OCI-LY1 (cell line): ENCODE measurements around the gene CC2D1A.

ENCODE experiments used
- H2AFZ ChIP-seq: fragments of 200-600 bp; sonication (generic), shearing (Covaris generic); 2 replicates; pipeline ENCODE4 v1.6.0; 2014; ENCODE audit warnings: antibody characterized with exemption, mild to moderate bottlenecking, low read length
- H3F3A ChIP-seq: fragments of 200-600 bp; sonication (generic), shearing (Covaris generic); 2 replicates; pipeline ENCODE4 v1.6.0; 2014; ENCODE audit warnings: mild to moderate bottlenecking, antibody characterized with exemption, low read length, moderate library complexity; ENCODE audit not compliant: insufficient read depth
- H3K27ac ChIP-seq: fragments of 200-600 bp; sonication (generic); 2 replicates; pipeline ENCODE4 v1.5.1; 2014; ENCODE audit warnings: low read length, mixed run types, mild to moderate bottlenecking, low read depth; ENCODE audit not compliant: poor library complexity, severe bottlenecking
- H3K27me3 ChIP-seq: fragments of 200-600 bp; sonication (generic); 2 replicates; pipeline ENCODE4 v1.6.0; 2014; ENCODE audit warnings: antibody characterized with exemption, mild to moderate bottlenecking, low read length, moderate library complexity; ENCODE audit not compliant: insufficient read depth
- H3K36me3 ChIP-seq: fragments of 200-600 bp; sonication (generic); 2 replicates; pipeline ENCODE4 v1.6.1; 2014; ENCODE audit warnings: mild to moderate bottlenecking, antibody characterized with exemption, low read length, moderate library complexity, mixed read lengths; ENCODE audit not compliant: insufficient read depth
- H3K4me1 ChIP-seq: fragments of 200-600 bp; sonication (generic); 2 replicates; pipeline ENCODE4 v1.5.1; 2014; ENCODE audit warnings: mild to moderate bottlenecking, low read length, moderate library complexity; ENCODE audit not compliant: insufficient read depth, severe bottlenecking
- H3K4me2 ChIP-seq: fragments of 200-600 bp; sonication (generic), shearing (Covaris generic); 2 replicates; pipeline ENCODE4 v1.6.1; 2014; ENCODE audit warnings: low read length
- H3K4me3 ChIP-seq: fragments of 200-600 bp; sonication (generic); 2 replicates; pipeline ENCODE4 v1.5.1; 2014; ENCODE audit warnings: low read length, low read depth, mild to moderate bottlenecking, mixed read lengths; ENCODE audit not compliant: poor library complexity, severe bottlenecking
- H3K79me2 ChIP-seq: fragments of 200-600 bp; shearing (Covaris generic); 2 replicates; pipeline ENCODE4 v1.6.1; 2016; ENCODE audit warnings: mixed run types, low read length, mixed read lengths; ENCODE audit not compliant: insufficient read depth
- H3K9ac ChIP-seq: fragments of 200-600 bp; sonication (generic), shearing (Covaris generic); 2 replicates; pipeline ENCODE4 v1.6.1; 2014; ENCODE audit warnings: mild to moderate bottlenecking, low read length, mixed read lengths
- H3K9me2 ChIP-seq: fragments of 200-600 bp; sonication (generic), shearing (Covaris generic); 2 replicates; pipeline ENCODE4 v1.6.1; 2014; ENCODE audit warnings: low read depth, mild to moderate bottlenecking, low read length, mixed read lengths
- H3K9me3 ChIP-seq: fragments of 200-600 bp; shearing (Covaris generic); 2 replicates; pipeline ENCODE4 v1.6.1; 2014; ENCODE audit warnings: low read length, mixed read lengths
- H4K20me1 ChIP-seq: fragments of 200-600 bp; sonication (generic), shearing (Covaris generic); 2 replicates; pipeline ENCODE4 v1.6.0; 2016; ENCODE audit warnings: mild to moderate bottlenecking, low read length; ENCODE audit not compliant: insufficient read depth
- EZH2 ChIP-seq: fragments of 200-600 bp; sonication (generic), shearing (Covaris generic); IDR thresholded peaks from 2 replicates; pipeline ENCODE4 v1.8.0; 2017; ENCODE audit warnings: borderline replicate concordance, mixed run types, mild to moderate bottlenecking, antibody characterized with exemption, low read length, moderate library complexity, mixed read lengths
- TF ChIP-seq, protein P1 (sequence below): fragments of 200-600 bp; sonication (generic), shearing (Covaris generic); IDR thresholded peaks from 2 replicates; pipeline ENCODE4 v1.5.1; 2017; ENCODE audit warnings: mild to moderate bottlenecking, antibody characterized with exemption, low read length, moderate library complexity, mixed read lengths

The CC2D1A gene

DNA sequence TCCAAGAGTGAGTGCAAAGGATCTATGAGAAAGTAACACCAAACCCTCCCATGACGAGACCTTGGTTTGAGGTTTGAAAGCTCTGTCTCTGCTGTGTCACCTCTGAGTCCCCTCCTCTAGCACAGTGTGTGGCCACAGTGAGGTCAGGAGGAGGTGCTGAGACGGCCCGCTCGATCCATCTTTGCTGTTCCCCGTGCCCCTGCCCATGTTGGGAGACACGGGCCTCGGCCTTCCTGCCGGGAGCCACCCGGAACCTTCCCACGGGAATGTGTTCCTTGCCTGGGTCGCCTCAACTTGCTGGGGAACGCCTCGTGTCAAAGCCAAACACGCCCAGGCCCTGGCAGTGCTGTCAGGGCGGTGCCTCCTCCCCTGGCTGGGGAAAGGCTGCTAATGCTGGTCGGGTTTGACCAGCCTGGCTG lies 19.0 kb upstream of the CC2D1A start:
- Histone ChIP-seq H3K9me2 (no peaks in the 10 kb centered on the region), H3K9ac (no peak overlapping the region), H3K9me3 (no peaks in the 10 kb centered on the region), H3K79me2 (no peaks in the 10 kb centered on the region), H4K20me1 (no peaks in the 10 kb centered on the region), H3K4me2 (no peak overlapping the region), H3F3A (no peaks in the 10 kb centered on the region), H3K4me3 (no peak overlapping the region), H3K4me1 (no peaks in the 10 kb centered on the region), H3K36me3 (no peaks in the 10 kb centered on the region), H2AFZ (no peak overlapping the region), H3K27me3 (peaks cover 12% of the 10 kb centered on the region; the same call in 1 of the 2 replicates), H3K27ac (no peak overlapping the region)
- no peak for TF ChIP-seq EZH2
- TF ChIP-seq, protein P1, sequence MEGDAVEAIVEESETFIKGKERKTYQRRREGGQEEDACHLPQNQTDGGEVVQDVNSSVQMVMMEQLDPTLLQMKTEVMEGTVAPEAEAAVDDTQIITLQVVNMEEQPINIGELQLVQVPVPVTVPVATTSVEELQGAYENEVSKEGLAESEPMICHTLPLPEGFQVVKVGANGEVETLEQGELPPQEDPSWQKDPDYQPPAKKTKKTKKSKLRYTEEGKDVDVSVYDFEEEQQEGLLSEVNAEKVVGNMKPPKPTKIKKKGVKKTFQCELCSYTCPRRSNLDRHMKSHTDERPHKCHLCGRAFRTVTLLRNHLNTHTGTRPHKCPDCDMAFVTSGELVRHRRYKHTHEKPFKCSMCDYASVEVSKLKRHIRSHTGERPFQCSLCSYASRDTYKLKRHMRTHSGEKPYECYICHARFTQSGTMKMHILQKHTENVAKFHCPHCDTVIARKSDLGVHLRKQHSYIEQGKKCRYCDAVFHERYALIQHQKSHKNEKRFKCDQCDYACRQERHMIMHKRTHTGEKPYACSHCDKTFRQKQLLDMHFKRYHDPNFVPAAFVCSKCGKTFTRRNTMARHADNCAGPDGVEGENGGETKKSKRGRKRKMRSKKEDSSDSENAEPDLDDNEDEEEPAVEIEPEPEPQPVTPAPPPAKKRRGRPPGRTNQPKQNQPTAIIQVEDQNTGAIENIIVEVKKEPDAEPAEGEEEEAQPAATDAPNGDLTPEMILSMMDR, result no peak

DNA sequence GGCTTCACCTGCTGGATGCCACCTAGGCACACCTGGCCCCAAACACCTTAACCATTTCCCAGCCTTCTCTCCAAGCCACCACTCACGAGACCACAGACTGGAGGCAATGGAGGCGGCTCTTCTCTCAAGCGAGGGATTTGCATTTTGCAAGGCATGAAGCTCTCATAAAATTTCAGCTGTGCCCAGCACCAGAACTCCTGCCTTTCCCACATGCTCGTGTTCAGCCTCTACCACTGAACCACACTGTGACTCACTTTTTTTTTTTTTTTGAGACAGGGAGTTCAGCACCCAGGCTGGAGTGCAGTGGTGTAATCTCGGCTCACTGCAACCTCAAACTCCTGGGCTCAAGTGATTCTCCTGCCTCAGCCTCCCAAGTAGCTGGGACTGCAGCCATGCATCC lies 18.5 kb upstream of the CC2D1A start:
- no peak overlapping the region for H2AFZ ChIP-seq
- H3K9me3 ChIP-seq, result no peaks in the 10 kb centered on the region
- no peak overlapping the region for H3K4me2 ChIP-seq
- no peak overlapping the region for H3K27ac ChIP-seq
- no peak overlapping the region for H3K9ac ChIP-seq
- H3F3A ChIP-seq, result no peaks in the 10 kb centered on the region
- no peak for TF ChIP-seq EZH2
- TF ChIP-seq, protein P1, result no peak
- no peaks in the 10 kb centered on the region for H3K79me2 ChIP-seq
- H3K27me3 ChIP-seq, result peaks cover 12% of the 10 kb centered on the region; the same call in 1 of the 2 replicates
- no peaks in the 10 kb centered on the region for H4K20me1 ChIP-seq
- no peak overlapping the region for H3K4me3 ChIP-seq
- no peaks in the 10 kb centered on the region for H3K9me2 ChIP-seq
- H3K4me1 ChIP-seq, result no peaks in the 10 kb centered on the region
- H3K36me3 ChIP-seq, result no peaks in the 10 kb centered on the region

DNA sequence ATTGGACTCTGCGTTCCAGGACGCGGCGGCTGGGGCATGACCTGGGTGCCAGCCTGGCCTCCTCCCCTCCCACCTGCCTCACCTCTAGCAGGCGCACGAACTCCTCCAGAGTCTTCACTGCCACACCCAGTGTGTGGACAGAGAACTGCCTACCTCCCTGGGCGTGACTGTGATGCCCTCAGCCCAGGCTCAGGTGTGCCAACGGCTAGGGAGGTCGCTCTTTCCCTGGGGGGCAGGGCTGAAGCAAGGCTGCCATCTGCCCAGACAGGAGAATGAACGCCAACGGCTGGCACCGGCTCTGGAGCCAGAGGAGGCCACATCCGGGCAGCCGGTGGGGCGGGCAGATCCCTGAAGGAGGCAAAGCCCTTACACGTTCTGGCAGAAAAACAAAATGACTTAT lies 17.7 kb upstream of the CC2D1A start:
- no peaks in the 10 kb centered on the region for H3K4me1 ChIP-seq
- peaks cover 12% of the 10 kb centered on the region; the same call in 1 of the 2 replicates for H3K27me3 ChIP-seq
- no peaks in the 10 kb centered on the region for H3K9me2 ChIP-seq
- no peaks in the 10 kb centered on the region for H3K9me3 ChIP-seq
- no peaks in the 10 kb centered on the region for H3K36me3 ChIP-seq
- no peak for TF ChIP-seq EZH2
- TF ChIP-seq, protein P1, result no peak
- H3K27ac ChIP-seq, result no peak overlapping the region
- no peaks in the 10 kb centered on the region for H4K20me1 ChIP-seq
- no peak overlapping the region for H3K4me3 ChIP-seq
- H2AFZ ChIP-seq, result no peak overlapping the region
- H3F3A ChIP-seq, result no peaks in the 10 kb centered on the region
- H3K79me2 ChIP-seq, result no peaks in the 10 kb centered on the region
- no peak overlapping the region for H3K9ac ChIP-seq
- H3K4me2 ChIP-seq, result no peak overlapping the region
